HG03439 (cell line): ENCODE measurements around the gene ASPN.

Experiments
- ATAC-seq: cut with Tn5 transposase; IDR thresholded peaks from one replicate; pipeline ENCODE4 v1.9.1; 2021; ENCODE audit warnings: mild to moderate bottlenecking, moderate library complexity; ENCODE audit not compliant: unreplicated experiment

The ASPN gene

GRCh38 chr9:92478783-92479182 is 3.5 kb downstream of the ASPN start:
- ATAC-seq, result no peak

DNA sequence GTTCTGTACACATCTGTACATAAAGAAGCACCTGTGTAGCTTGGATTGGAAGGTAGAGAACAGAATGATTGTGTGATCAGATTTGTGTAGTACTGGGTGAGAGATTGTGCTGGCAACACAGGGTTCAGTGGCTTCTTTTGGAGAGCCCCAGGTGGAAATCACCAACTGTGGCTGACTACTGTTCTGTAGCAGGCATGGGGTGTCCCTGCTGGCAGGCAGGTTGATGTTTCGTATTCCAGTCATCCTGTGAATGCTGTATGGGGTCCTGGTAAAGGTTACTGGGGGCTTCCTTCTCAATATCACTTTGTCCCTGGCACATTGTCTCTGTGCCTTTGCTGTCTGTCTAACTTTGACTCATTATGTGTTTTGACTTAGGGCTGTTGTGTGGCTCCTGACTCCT is 5.3 kb downstream of the ASPN start:
- ATAC-seq, result no peak

DNA sequence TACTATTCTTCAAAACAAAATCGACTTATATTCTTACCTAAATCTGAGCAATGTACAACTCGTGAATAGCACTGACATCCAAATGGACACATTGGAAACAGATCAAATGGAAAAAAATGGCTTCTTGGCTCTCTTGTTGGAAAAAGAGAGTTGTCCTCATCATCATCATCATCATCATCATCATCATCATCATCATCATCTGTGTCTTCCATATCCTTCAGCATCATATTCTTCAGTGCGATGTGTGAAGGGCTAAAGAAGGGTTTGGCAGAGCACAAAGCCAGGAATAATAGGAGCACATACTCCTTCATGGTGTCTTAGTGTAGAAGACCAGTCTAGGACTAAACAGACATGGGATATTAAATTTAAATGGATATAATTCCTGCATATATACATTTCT is 7.7 kb downstream of the ASPN start:
- no peak for ATAC-seq

GRCh38 chr9:92468206-92468605 is 14.1 kb downstream of the ASPN start:
- no peak for ATAC-seq

GRCh38 chr9:92467511-92467910 is 14.8 kb downstream of the ASPN start:
- ATAC-seq, result no peak

DNA sequence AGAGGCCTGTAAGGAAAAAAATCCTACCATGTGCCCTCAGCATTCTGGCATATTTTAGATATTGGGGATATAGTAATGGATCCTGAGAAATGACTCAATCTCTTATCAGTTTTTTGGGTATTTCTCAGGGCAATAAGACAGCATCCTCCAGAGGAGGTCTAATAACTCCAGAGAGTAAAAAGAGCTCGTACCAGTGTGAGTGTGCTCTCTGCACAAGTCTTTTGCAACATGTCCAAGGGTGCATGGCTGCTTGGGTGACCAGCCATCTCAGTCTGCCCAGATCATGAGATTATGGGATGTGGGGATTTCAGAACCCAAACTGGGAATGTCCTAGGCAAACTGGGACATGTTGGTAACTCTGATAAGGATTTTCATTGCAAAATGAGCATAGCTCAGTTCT is 15.3 kb downstream of the ASPN start:
- ATAC-seq, result no peak

DNA sequence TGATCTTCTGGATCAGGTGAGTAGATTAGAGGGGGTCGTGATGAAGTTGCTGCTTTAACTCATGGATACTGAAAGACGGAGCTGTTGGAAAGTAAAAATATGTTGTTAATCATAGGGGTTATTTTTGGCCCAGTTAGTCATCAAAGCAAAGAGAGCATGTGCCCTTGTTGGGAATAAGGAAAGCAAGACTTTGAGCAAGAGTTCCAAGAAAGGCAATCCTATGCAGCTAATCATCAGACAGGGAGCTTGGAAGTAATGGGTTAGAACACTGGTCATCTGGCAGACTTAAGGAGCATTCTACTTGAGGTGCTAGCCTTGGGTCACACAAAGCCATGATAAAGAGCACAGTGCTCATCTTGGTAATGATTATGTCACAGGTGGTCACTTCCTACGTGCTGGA is 18.3 kb downstream of the ASPN start:
- ATAC-seq, result no peak

DNA sequence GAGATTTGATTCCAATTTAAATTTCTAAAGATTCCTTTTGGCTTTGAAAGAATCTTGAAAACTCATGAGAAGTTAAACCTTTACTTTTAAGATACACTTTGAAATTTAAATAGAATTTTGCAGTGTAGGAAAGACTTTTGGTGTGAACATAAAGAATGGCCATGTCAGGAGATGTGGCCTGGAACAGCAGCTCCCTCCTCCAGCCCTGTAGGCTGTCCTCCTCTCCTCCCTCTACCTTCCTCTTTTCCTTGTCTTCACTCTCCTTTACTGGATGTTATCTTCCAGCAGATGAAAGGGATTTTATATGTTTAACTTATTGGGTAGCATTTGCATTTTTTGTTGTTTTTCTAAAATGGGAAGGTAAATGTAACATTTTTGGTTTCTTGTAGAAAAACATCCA is 18.9 kb downstream of the ASPN start:
- ATAC-seq, result no peak

GRCh38 chr9:92457576-92457975 is 24.7 kb downstream of the ASPN start:
- ATAC-seq, result no peak

- no peak for ATAC-seq
Measured at GRCh38 chr9:92455217-92455616, 27.1 kb downstream of the ASPN start.

DNA sequence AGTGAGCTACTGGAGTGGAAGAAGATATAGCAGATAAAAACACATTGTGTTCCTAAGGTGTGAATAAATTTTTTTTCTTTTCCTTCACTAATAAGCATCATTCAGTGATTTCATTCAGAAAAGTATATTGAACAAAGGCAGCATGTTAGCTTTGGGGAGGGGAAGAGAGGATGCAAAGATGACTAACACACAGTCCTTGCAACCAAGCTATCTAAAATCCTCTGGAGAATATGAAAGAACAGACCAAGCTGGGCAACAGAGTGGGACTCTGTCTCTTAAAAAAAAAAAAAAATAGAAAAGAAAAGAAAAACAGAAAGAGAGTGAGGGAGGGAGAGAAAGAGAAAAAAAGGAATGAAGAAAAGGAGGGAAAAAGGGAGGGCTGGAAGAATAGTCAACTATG is 35.8 kb downstream of the ASPN start:
- no peak for ATAC-seq

- no peak for ATAC-seq
Measured at GRCh38 chr9:92444841-92445240, 37.5 kb downstream of the ASPN start.

GRCh38 chr9:92440751-92441046 is 41.6 kb downstream of the ASPN start:
- ATAC-seq, result no peak

- no peak for ATAC-seq
Measured at GRCh38 chr9:92439921-92440750, 42.2 kb downstream of the ASPN start.

GRCh38 chr9:92438900-92439526 is 43.3 kb downstream of the ASPN start:
- ATAC-seq, result no peak

GRCh38 chr9:92435263-92435662 is 47.0 kb downstream of the ASPN start:
- ATAC-seq, result no peak

DNA sequence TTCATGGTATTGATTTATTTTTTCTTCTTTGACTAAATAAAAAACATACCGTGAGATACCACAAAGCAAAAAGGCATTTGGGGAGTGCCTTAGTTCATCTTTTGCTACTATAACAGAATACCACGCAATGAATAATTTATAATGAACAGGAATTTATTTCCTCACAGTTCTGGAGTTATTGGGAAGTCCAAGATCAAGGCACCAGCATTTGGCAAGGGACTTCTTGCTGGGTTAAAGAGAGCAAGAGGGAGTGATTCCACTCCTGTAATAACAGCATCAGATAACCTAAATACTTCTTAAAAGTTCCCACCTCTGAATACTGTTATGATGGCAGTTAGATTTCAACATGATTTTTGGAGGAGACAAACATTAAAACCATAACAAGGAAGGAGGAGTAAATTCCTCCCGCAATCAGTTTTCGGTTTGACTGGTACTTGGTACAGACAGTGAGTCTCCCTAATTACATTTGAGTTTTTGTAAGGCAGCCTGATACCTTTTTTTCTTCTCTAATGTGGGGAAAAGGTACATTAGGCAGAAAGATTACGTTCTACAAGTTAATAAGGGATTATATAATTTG is 49.2 kb downstream of the ASPN start:
- no peak for ATAC-seq

DNA sequence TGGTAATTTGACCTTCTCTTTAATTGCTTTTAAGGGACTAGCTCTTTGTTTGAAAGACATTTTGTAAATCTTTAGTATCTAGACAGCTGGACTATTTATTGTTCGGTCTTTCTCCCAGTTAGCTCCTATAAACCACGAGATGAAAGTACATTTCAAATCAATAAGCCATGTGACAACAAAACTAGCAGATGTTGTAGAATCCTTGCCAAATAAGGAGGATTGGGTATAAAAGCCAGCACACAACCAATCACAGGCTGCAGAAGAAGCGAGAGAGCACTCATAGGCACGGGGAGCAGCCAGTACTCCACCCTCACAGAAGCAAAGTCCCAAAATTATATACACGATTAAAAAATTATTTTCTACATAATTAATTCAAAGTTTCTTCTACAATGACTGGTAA is 50.0 kb downstream of the ASPN start:
- no peak for ATAC-seq

DNA sequence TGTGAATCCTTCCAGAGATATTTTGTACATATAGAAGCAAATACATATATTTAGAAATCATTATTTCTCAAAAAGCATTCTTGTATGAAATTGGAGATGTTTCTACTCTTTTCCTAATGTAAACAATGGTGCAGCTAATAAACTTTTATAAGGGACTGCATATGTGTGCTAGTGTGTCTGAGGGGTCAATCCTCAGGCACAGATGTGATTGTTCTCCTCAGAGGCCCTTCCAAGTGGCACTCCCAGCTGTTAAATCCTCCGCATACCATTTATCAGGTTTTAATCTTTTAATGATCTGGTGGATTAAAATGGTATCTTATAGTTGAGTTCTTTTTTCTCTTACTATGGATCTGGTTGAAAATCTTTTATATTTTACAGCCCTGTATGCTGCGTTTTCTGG is 52.5 kb downstream of the ASPN start:
- ATAC-seq, result no peak

- ATAC-seq, result no peak
Measured at GRCh38 chr9:92426501-92427145, 55.7 kb downstream of the ASPN start.

DNA sequence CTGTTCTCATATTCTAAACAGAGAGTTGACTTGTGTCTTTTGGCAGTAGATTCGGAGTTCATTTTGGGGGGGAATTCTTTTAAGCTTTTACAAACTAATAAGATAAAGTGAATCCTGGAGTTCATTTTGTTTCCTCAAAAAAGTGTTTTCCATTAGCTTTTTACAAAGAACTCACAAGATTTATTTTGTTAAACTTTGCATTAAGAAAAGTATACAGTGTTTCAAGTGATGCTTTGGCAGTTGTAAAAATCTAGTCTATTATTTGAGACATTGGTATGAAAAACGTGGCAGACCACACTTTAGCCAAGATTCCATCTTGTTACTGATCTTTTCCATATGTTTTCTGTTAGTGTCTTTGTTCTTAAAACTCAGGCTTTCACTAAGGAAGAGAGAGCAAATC is 56.8 kb downstream of the ASPN start:
- no peak for ATAC-seq

GRCh38 chr9:92424340-92424739 is 58.0 kb downstream of the ASPN start, which contains the start of gene OMD:
Gene OMD (minus strand): TSS chr9:92424471. CDS start chr9:92417558, 6,913 bp downstream.
- ATAC-seq, result no peak
